ENCODE data around the gene TEX38.

DNA sequence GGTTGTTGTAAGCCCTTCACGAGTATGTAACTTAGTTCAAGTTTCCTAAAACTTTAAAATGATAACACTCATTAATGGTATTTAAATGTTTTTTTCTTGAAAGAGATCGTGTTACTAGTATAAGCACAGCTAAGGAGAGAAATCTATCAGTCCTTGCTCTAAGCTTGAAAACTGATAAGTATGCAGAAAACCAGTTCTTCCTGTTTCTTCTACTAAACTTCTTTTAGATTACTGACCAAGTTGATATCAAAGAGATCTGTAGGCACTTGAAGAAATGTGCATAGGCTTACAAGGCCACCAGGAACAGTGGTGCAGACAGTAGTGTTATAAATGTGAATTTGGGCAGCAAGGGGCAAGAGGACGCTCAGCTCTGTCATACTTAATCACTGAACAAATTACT is 43.3 kb downstream of the TEX38 start:
- TF ChIP-seq, protein P1, sequence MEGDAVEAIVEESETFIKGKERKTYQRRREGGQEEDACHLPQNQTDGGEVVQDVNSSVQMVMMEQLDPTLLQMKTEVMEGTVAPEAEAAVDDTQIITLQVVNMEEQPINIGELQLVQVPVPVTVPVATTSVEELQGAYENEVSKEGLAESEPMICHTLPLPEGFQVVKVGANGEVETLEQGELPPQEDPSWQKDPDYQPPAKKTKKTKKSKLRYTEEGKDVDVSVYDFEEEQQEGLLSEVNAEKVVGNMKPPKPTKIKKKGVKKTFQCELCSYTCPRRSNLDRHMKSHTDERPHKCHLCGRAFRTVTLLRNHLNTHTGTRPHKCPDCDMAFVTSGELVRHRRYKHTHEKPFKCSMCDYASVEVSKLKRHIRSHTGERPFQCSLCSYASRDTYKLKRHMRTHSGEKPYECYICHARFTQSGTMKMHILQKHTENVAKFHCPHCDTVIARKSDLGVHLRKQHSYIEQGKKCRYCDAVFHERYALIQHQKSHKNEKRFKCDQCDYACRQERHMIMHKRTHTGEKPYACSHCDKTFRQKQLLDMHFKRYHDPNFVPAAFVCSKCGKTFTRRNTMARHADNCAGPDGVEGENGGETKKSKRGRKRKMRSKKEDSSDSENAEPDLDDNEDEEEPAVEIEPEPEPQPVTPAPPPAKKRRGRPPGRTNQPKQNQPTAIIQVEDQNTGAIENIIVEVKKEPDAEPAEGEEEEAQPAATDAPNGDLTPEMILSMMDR (IDR thresholded peaks at IDR 0.05), result no peak
- TF ChIP-seq POLR2AphosphoS5 (IDR thresholded peaks at IDR 0.05) (no peak), POLR2A (IDR thresholded peaks at IDR 0.05) (no peak)
